ENCODE measurements around the gene PHETA1. TPM values are rescaled to one million over a fixed set of nuclear protein-coding genes. Genes with fewer than 3 reads are reported as not detected.

PHETA1 gene
- total and polyA plus RNA-seq, 10 of the 15 experiments (the other 5 are each of a cell fraction or from before 2014, with no cell fraction given) = 0.02 to 1.3 (median 0.51) TPM; not detected in 1

DNA sequence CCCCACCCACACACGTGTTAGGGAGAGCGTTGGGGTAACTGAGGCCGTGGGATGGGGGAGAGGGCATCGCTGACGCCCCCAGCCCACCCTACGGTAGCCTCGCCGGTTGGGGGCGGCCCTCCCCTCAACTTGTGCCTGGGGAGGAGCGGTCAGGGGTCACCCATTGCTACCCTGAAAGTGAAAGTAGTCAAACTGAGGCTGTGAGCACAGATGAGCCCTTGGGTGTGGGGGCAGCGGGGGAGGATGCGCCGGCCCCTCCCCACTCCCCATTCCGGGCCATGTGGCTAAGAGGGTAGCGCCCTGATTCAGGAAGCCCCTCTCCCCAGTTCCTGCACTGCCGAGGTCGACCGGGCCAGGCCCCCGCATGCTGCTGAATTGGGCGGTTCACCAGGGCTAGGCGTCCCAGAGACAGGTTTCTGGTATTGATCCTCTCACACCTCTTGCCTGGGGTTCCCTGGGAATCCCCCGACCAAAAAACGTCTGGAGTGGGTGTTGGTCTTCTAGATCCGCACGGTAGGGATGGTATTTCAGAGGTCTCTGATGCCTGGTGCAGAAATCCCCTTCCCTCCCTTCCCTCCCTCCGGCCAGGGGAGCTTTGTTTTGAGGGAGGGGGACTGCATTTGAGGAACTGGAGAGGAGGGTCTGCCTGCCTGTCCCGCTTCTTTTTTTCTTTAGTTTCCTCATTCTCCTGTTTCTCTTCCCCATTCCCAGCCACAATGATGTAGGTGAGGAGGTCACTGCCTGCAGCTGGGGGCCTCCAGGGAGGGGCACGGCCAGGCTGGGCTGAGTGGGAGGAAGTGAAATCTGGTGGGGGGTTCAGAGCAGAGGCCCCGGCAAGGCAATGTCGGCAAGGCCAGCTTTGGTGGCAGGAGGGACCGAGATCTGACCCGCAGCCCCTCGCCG is 37.8 kb upstream of the PHETA1 start (continued):
- TF ChIP-seq EED (IDR thresholded peaks at IDR 0.05; ENCODE audit: low read depth) = peak; percentile 87
- 0 out of 2 replicates have a peak, but pooled peaks have one; percentile 30 for TF ChIP-seq NBN (IDR thresholded peaks at IDR 0.05)
- TF ChIP-seq SIX5 (IDR thresholded peaks at IDR 0.05; ENCODE audit: low read depth, low read length, severe bottlenecking) = no peak
- peak; percentile 7; the same call in 1 of the 2 replicates for TF ChIP-seq GATAD2B (conservative IDR thresholded peaks at IDR 0.05; ENCODE audit: low read depth)
- TF ChIP-seq NFIC (IDR thresholded peaks at IDR 0.05; ENCODE audit: low read depth, low read length) = no peak
- TF ChIP-seq, protein P1, sequence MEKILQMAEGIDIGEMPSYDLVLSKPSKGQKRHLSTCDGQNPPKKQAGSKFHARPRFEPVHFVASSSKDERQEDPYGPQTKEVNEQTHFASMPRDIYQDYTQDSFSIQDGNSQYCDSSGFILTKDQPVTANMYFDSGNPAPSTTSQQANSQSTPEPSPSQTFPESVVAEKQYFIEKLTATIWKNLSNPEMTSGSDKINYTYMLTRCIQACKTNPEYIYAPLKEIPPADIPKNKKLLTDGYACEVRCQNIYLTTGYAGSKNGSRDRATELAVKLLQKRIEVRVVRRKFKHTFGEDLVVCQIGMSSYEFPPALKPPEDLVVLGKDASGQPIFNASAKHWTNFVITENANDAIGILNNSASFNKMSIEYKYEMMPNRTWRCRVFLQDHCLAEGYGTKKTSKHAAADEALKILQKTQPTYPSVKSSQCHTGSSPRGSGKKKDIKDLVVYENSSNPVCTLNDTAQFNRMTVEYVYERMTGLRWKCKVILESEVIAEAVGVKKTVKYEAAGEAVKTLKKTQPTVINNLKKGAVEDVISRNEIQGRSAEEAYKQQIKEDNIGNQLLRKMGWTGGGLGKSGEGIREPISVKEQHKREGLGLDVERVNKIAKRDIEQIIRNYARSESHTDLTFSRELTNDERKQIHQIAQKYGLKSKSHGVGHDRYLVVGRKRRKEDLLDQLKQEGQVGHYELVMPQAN (conservative IDR thresholded peaks at IDR 0.05) = no peak; the same call in 1 of the 2 replicates
- peak; percentile 41 for TF ChIP-seq POLR2A (IDR thresholded peaks at IDR 0.05; ENCODE audit: low read depth, low read length)
- TF ChIP-seq SMAD5 (IDR thresholded peaks at IDR 0.05; ENCODE audit: low read depth) = no peak
- peak; percentile 58 for TF ChIP-seq NR2C1 (IDR thresholded peaks at IDR 0.05)
- no peak for TF ChIP-seq IRF4 (IDR thresholded peaks at IDR 0.05; ENCODE audit: low read depth, low read length)
- TF ChIP-seq, protein P2, sequence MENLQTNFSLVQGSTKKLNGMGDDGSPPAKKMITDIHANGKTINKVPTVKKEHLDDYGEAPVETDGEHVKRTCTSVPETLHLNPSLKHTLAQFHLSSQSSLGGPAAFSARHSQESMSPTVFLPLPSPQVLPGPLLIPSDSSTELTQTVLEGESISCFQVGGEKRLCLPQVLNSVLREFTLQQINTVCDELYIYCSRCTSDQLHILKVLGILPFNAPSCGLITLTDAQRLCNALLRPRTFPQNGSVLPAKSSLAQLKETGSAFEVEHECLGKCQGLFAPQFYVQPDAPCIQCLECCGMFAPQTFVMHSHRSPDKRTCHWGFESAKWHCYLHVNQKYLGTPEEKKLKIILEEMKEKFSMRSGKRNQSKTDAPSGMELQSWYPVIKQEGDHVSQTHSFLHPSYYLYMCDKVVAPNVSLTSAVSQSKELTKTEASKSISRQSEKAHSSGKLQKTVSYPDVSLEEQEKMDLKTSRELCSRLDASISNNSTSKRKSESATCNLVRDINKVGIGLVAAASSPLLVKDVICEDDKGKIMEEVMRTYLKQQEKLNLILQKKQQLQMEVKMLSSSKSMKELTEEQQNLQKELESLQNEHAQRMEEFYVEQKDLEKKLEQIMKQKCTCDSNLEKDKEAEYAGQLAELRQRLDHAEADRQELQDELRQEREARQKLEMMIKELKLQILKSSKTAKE (IDR thresholded peaks at IDR 0.05; ENCODE audit: low read depth, poor library complexity, severe bottlenecking) = peak; percentile 49
- no peak for TF ChIP-seq ASH2L (IDR thresholded peaks at IDR 0.05; ENCODE audit: borderline replicate concordance, low read depth)
- no peak for TF ChIP-seq CBX5 (IDR thresholded peaks at IDR 0.05; ENCODE audit: low read depth)
- 0 out of 2 replicates have a peak, but pooled peaks have one; percentile 75 for TF ChIP-seq TCF3 (IDR thresholded peaks at IDR 0.05; ENCODE audit: borderline replicate concordance, insufficient read depth, low read depth, low read length)
- TF ChIP-seq CBFB (IDR thresholded peaks at IDR 0.05; ENCODE audit: low read depth) = 0 out of 2 replicates have a peak, but pooled peaks have one; percentile 8
- TF ChIP-seq, protein P3, sequence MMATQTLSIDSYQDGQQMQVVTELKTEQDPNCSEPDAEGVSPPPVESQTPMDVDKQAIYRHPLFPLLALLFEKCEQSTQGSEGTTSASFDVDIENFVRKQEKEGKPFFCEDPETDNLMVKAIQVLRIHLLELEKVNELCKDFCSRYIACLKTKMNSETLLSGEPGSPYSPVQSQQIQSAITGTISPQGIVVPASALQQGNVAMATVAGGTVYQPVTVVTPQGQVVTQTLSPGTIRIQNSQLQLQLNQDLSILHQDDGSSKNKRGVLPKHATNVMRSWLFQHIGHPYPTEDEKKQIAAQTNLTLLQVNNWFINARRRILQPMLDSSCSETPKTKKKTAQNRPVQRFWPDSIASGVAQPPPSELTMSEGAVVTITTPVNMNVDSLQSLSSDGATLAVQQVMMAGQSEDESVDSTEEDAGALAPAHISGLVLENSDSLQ (IDR thresholded peaks at IDR 0.05) = 0 out of 2 replicates have a peak, but pooled peaks have one; percentile 6
- peak; percentile 44; the same call in 1 of the 2 replicates for TF ChIP-seq MTA2 (IDR thresholded peaks at IDR 0.05; ENCODE audit: low read depth)
- TF ChIP-seq, protein P4, sequence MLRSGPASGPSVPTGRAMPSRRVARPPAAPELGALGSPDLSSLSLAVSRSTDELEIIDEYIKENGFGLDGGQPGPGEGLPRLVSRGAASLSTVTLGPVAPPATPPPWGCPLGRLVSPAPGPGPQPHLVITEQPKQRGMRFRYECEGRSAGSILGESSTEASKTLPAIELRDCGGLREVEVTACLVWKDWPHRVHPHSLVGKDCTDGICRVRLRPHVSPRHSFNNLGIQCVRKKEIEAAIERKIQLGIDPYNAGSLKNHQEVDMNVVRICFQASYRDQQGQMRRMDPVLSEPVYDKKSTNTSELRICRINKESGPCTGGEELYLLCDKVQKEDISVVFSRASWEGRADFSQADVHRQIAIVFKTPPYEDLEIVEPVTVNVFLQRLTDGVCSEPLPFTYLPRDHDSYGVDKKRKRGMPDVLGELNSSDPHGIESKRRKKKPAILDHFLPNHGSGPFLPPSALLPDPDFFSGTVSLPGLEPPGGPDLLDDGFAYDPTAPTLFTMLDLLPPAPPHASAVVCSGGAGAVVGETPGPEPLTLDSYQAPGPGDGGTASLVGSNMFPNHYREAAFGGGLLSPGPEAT (IDR thresholded peaks at IDR 0.05; ENCODE audit: low read depth) = peak; percentile 64; the same call in 1 of the 2 replicates
- TF ChIP-seq HDGF (IDR thresholded peaks at IDR 0.05) = 0 out of 2 replicates have a peak, but pooled peaks have one; percentile 36
- TF ChIP-seq ZBED1 (IDR thresholded peaks at IDR 0.05; ENCODE audit: borderline replicate concordance) = no peak
- TF ChIP-seq SREBF1 (IDR thresholded peaks at IDR 0.05; ENCODE audit: low read length) = no peak
- peak in 1 of 2 experiments; percentile 20; a peak in 1 of 3 replicates for TF ChIP-seq EGR1 (IDR thresholded peaks at IDR 0.05; ENCODE audit: borderline replicate concordance in 1 of 2, low read depth in 2 of 2, low read length in 2 of 2)

Measured in GM12878 (cell line).